ENCODE results near the gene POR.

POR gene

GRCh38 chr7:75980430-75981202 is 65.7 kb downstream of the POR start:
- no peak for DNase-seq

GRCh38 chr7:75981203-75981452 is 66.2 kb downstream of the POR start:
- no peak for DNase-seq

- DNase-seq, result no peak
Observed at GRCh38 chr7:75981453-75982305, 66.7 kb downstream of the POR start.

- no peak for DNase-seq
Observed at GRCh38 chr7:75982306-75983064, 67.5 kb downstream of the POR start.

GRCh38 chr7:75983471-75984129 is 68.6 kb downstream of the POR start:
- no peak for DNase-seq

- DNase-seq, result no peak
Observed at GRCh38 chr7:75984130-75985008, 69.4 kb downstream of the POR start.

GRCh38 chr7:75985009-75985517 is 70.1 kb downstream of the POR start:
- DNase-seq, result no peak

- DNase-seq, result no peak
Observed at GRCh38 chr7:75985518-75986146, 70.7 kb downstream of the POR start.

- no peak for DNase-seq
Observed at GRCh38 chr7:75986147-75986781, 71.3 kb downstream of the POR start.

- DNase-seq, result no peak
Observed at GRCh38 chr7:75987026-75987804, 72.3 kb downstream of the POR start.

- DNase-seq, result no peak
Observed at GRCh38 chr7:75987805-75988567, 73.0 kb downstream of the POR start.

GRCh38 chr7:75988568-75989499 is 73.9 kb downstream of the POR start:
- no peak for DNase-seq

GRCh38 chr7:75989500-75990388 is 74.8 kb downstream of the POR start:
- no peak for DNase-seq

- DNase-seq, result no peak
Observed at GRCh38 chr7:75991531-75992082, 76.7 kb downstream of the POR start.

- no peak for DNase-seq
Observed at GRCh38 chr7:75992083-75992755, 77.3 kb downstream of the POR start.

All from CD4-positive, alpha-beta T cell treated with Interleukin-21 for 1 hour (primary cell).